Muscle of leg (tissue), 11 donors: ENCODE measurements around the gene LMNTD1. TPM values are rescaled to one million over a fixed set of nuclear protein-coding genes. Genes with fewer than 3 reads are reported as not detected.

Experiments used
- DNase-seq: peaks from one replicate; pipeline ENCODE4 v3.0.0; 2013
- H3K27ac ChIP-seq: one replicate; pipeline ENCODE4 v1.5.1; 2013; ENCODE audit warnings: mild to moderate bottlenecking, low read length, control low read depth
- H3K27me3 ChIP-seq: one replicate; pipeline ENCODE4 v1.6.1; 2013; ENCODE audit warnings: low read length; ENCODE audit not compliant: control insufficient read depth, insufficient read depth
- H3K36me3 ChIP-seq: one replicate; pipeline ENCODE4 v1.6.1; 2013; ENCODE audit warnings: low read length; ENCODE audit not compliant: control insufficient read depth, insufficient read depth
- H3K4me1 ChIP-seq: one replicate; pipeline ENCODE4 v1.6.1; 2013; ENCODE audit warnings: low read length; ENCODE audit not compliant: control insufficient read depth, insufficient read depth
- H3K4me3 ChIP-seq: one replicate; pipeline ENCODE4 v1.5.1; 2013; ENCODE audit warnings: low read length, control low read depth
- H3K9me3 ChIP-seq: replicated peaks from 2 replicates; pipeline ENCODE4 v1.6.1; 2013; ENCODE audit warnings: low read depth, low read length; ENCODE audit not compliant: control insufficient read depth
- WGBS: methylation state at CpG from one replicate; pipeline ENCODE4 v1.1.5; 2013; ENCODE audit warnings: missing lambda C conversion rate; ENCODE audit not compliant: insufficient coverage; 5-methylcytosine and 5-hydroxymethylcytosine counted together
- polyA plus RNA-seq, 8 donors: library from polyadenylated mRNA; unstranded; fragments of 120-200 nt; gene quantifications; one replicate each; pipeline versions ENCODE4 v1.2.1 to v1.2.3, GENCODE V29; 2013; ENCODE audit warnings: inconsistent platforms in 1 of 8, low replicate concordance in 1 of 8; ENCODE audit not compliant: insufficient read length in 8 of 8, insufficient read depth in 1 of 8
- total RNA-seq: library from RNA; stranded (reverse); fragments of 120-200 nt; gene quantifications from one replicate; pipeline ENCODE4 v1.2.4, GENCODE V29; 2013

Gene LMNTD1
- total and polyA plus RNA-seq, 9 donors, result 0.18 to 0.28 TPM; not detected in 7

- DNase-seq, result no peak
- Histone ChIP-seq H3K4me1 (no peaks in the 10 kb centered on the region), H3K9me3 (no peaks in the 10 kb centered on the region), H3K4me3 (no peak overlapping the region), H3K27ac (no peak overlapping the region), H3K27me3 (no peaks in the 10 kb centered on the region), H3K36me3 (no peaks in the 10 kb centered on the region)
- WGBS, result no CpG with 5 or more reads among the region's 5 CpGs
Measured at GRCh38 chr12:25521625-25522256, 31.3 kb downstream of the LMNTD1 start.

DNA sequence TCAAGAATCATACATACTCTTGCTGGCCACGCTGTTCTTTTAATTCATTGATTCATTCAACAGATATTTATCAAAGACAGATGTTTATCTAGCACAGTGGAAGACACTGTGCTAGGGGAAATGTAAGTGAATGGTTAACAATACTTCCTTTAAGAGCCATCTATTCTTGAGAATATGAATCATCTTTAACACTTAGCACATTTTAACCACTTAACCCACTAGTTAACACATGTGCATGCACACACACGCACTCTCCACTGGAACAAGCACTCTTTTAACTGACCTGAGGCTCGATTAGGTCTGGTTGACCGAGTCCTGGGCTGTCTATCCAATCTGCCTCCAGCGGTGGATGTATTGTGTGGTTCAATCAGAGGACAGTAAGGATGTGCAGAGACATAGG lies 34.6 kb downstream of the LMNTD1 start:
- Histone ChIP-seq H3K4me3 (no peak overlapping the region), H3K9me3 (no peaks in the 10 kb centered on the region), H3K27ac (no peak overlapping the region), H3K27me3 (no peaks in the 10 kb centered on the region), H3K36me3 (no peaks in the 10 kb centered on the region), H3K4me1 (no peaks in the 10 kb centered on the region)
- WGBS, result 100% methylated on average over 3 of the region's 5 CpGs
- DNase-seq, result no peak

- H3K4me3 ChIP-seq, result no peak overlapping the region
- DNase-seq, result no peak
- H3K27me3 ChIP-seq, result no peaks in the 10 kb centered on the region
- H3K36me3 ChIP-seq, result no peaks in the 10 kb centered on the region
- H3K4me1 ChIP-seq, result no peaks in the 10 kb centered on the region
- WGBS, result no CpG with 5 or more reads among the region's 1 CpG
- H3K9me3 ChIP-seq, result no peaks in the 10 kb centered on the region
- H3K27ac ChIP-seq, result no peak overlapping the region
Measured at GRCh38 chr12:25504744-25505143, 48.3 kb downstream of the LMNTD1 start.

DNA sequence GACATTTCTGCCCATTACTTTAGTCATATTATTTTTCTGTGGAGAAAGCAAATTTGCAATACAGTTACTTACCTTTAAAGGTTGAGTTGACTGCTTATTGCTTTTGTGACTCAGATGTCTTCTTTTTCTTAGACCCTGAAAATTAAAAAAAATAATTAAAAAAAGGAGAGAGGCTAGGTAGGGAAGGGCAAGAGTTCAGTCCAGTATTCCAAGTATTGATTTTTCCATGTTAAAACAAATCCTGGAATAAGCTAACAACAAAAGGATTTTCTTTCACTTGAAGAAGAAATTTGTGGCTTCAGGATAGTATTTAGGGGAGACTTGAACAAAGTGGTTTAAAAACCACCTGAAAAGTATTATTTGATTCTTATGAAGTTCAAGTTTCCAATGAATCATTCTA lies 49.4 kb downstream of the LMNTD1 start:
- Histone ChIP-seq H3K27me3 (no peaks in the 10 kb centered on the region), H3K4me1 (no peaks in the 10 kb centered on the region), H3K4me3 (no peak overlapping the region), H3K27ac (no peak overlapping the region), H3K9me3 (peaks cover 3% of the 10 kb centered on the region), H3K36me3 (no peaks in the 10 kb centered on the region)
- DNase-seq, result no peak

DNA sequence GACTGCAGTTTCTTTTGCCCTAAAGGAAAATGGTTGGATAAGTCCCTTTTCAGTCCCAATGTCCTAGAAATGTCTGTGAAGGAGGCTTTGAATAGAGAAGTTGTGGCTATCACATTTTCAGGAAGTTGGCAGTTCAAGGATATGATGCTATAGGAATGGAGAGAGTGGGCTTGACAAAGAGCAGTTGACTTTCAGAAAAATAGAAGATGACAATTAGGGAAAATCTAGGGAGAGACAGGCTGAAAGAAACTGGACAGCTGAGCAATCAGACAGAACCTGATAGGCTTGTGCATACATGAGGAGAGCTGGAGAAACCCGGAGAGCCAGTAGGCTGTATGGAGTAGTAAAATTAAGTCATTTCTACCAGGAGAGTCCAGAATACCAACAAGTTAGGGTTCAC lies 50.5 kb downstream of the LMNTD1 start:
- H3K27ac ChIP-seq, result no peak overlapping the region
- H3K9me3 ChIP-seq, result peaks cover 5% of the 10 kb centered on the region
- H3K27me3 ChIP-seq, result no peaks in the 10 kb centered on the region
- H3K4me1 ChIP-seq, result no peaks in the 10 kb centered on the region
- no CpG with 5 or more reads among the region's 1 CpG for WGBS
- no peaks in the 10 kb centered on the region for H3K36me3 ChIP-seq
- H3K4me3 ChIP-seq, result no peak overlapping the region
- no peak for DNase-seq

- no peaks in the 10 kb centered on the region for H3K27me3 ChIP-seq
- no CpG with 5 or more reads among the region's 3 CpGs for WGBS
- H3K36me3 ChIP-seq, result no peaks in the 10 kb centered on the region
- H3K4me3 ChIP-seq, result no peak overlapping the region
- no peaks in the 10 kb centered on the region for H3K4me1 ChIP-seq
- no peak for DNase-seq
- H3K9me3 ChIP-seq, result peaks cover 5% of the 10 kb centered on the region
- H3K27ac ChIP-seq, result no peak overlapping the region
Measured at GRCh38 chr12:25502118-25502517, 51.0 kb downstream of the LMNTD1 start.

GRCh38 chr12:25501549-25501948 lies 51.5 kb downstream of the LMNTD1 start:
- Histone ChIP-seq H3K36me3 (no peaks in the 10 kb centered on the region), H3K27me3 (no peaks in the 10 kb centered on the region), H3K4me3 (no peak overlapping the region), H3K4me1 (no peaks in the 10 kb centered on the region), H3K9me3 (peaks cover 5% of the 10 kb centered on the region), H3K27ac (no peak overlapping the region)
- no CpG with 5 or more reads among the region's 1 CpG for WGBS
- no peak for DNase-seq

DNA sequence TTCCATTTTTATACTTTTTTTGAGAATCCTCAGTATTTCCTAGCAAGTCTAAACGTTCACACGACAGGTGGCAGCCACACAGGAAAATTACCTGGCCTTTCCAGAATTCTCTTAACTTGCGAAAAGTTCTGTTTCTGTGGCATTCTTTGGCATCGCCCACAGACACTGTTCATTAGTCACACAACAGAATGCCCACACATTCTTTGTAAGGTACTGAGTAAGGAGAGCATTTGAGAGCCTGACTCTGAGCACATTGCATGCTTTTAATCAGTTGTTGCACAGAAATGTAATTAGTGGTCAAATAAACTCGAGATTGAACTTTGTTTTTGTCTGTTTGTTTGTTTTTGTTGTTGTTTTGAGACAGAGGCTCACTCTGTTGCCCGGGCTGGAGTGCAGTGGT lies 52.4 kb downstream of the LMNTD1 start:
- 67% methylated on average over 4 of the region's 6 CpGs for WGBS
- no peak overlapping the region for H3K4me3 ChIP-seq
- H3K9me3 ChIP-seq, result peaks cover 5% of the 10 kb centered on the region

GRCh38 chr12:25497021-25497420 lies 56.1 kb downstream of the LMNTD1 start:
- Histone ChIP-seq H3K27ac (no peak overlapping the region), H3K4me3 (no peak overlapping the region), H3K9me3 (peaks cover 5% of the 10 kb centered on the region), H3K27me3 (no peaks in the 10 kb centered on the region), H3K4me1 (no peaks in the 10 kb centered on the region), H3K36me3 (no peaks in the 10 kb centered on the region)
- peak; percentile 59 for DNase-seq
- WGBS, result 52% methylated on average over 5 of the region's 7 CpGs

More for the DNA sequence above, 52.4 kb downstream of the LMNTD1 start:
- Histone ChIP-seq H3K27me3 (no peaks in the 10 kb centered on the region), H3K4me1 (no peaks in the 10 kb centered on the region), H3K36me3 (no peaks in the 10 kb centered on the region), H3K27ac (no peak overlapping the region)
- DNase-seq, result no peak

GRCh38 chr12:25496098-25496587 lies 56.9 kb downstream of the LMNTD1 start:
- no peaks in the 10 kb centered on the region for H3K36me3 ChIP-seq
- H3K4me1 ChIP-seq, result no peaks in the 10 kb centered on the region
- no peaks in the 10 kb centered on the region for H3K27me3 ChIP-seq
- H3K4me3 ChIP-seq, result no peak overlapping the region
- WGBS, result 24% methylated on average over 2 of the region's 5 CpGs
- DNase-seq, result peak; percentile 71
- H3K9me3 ChIP-seq, result peaks cover 5% of the 10 kb centered on the region
- peak overlapping the region; percentile 31 for H3K27ac ChIP-seq
